ENCODE results near the gene PEX5L. TPM values are rescaled to one million over a fixed set of nuclear protein-coding genes. Genes with fewer than 3 reads are reported as not detected.

PEX5L gene
- total and polyA plus RNA-seq, 9 donors = 0.30 to 8.6 (median 1.1) TPM

- Histone ChIP-seq H3K27ac (no peak overlapping the region), H3K4me3 (no peak overlapping the region), H3K36me3 (no peaks in the 10 kb centered on the region), H3K4me1 (ENCODE audit: insufficient read depth) (no peaks in the 10 kb centered on the region), H3K9me3 (no peaks in the 10 kb centered on the region), H3K27me3 (no peaks in the 10 kb centered on the region)
- intact Hi-C loops (cut with DNase I) = no loop called here
- no peak for TF ChIP-seq EP300 (IDR thresholded peaks at IDR 0.05)
- no peak for TF ChIP-seq CTCF (IDR thresholded peaks at IDR 0.05)
- no peak for TF ChIP-seq POLR2A (IDR thresholded peaks at IDR 0.05)
- no peak for DNase-seq
- WGBS, 3 donors = 81 to 90% (median 83%) methylated on average over 5 of the region's 5 CpGs
Observed at GRCh38 chr3:179745716-179746115, 291.0 kb downstream of the PEX5L start.

GRCh38 chr3:179745079-179745478, 291.7 kb downstream of the PEX5L start:
- 90 to 91% (median 90%) methylated on average over 4 of the region's 4 CpGs for WGBS, 3 donors
- no peak for DNase-seq
- intact Hi-C loops (cut with DNase I) = no loop called here
- no peaks in the 10 kb centered on the region for H3K36me3 ChIP-seq
- H3K4me3 ChIP-seq = no peak overlapping the region
- no peak for TF ChIP-seq EP300 (IDR thresholded peaks at IDR 0.05)
- no peak for TF ChIP-seq CTCF (IDR thresholded peaks at IDR 0.05)
- TF ChIP-seq POLR2A (IDR thresholded peaks at IDR 0.05) = no peak
- H3K27ac ChIP-seq = no peak overlapping the region
- H3K4me1 ChIP-seq (ENCODE audit: insufficient read depth) = no peaks in the 10 kb centered on the region
- no peaks in the 10 kb centered on the region for H3K27me3 ChIP-seq
- H3K9me3 ChIP-seq = no peaks in the 10 kb centered on the region
